NT2/D1 (cell line): ENCODE measurements around the gene FAM111A.

ENCODE experiments used
- DNase-seq: peaks from one replicate; pipeline ENCODE4 v3.0.0-alpha.2; 2011; ENCODE audit warnings: low read depth, low spot score
- H3K27me3 ChIP-seq: 2 replicates; pipeline ENCODE4 v1.6.0; 2011; ENCODE audit warnings: mild to moderate bottlenecking; ENCODE audit not compliant: insufficient read length, insufficient read depth
- H3K36me3 ChIP-seq: 2 replicates; pipeline ENCODE4 v1.6.1; 2011; ENCODE audit warnings: mild to moderate bottlenecking, low read length, mixed read lengths; ENCODE audit not compliant: insufficient read depth, insufficient read length
- H3K4me1 ChIP-seq: 2 replicates; pipeline ENCODE4 v1.5.1; 2011; ENCODE audit not compliant: insufficient read depth, insufficient read length
- H3K4me3 ChIP-seq: 2 replicates; pipeline ENCODE4 v1.5.1; 2011; ENCODE audit warnings: low read depth; ENCODE audit not compliant: insufficient read length
- H3K9ac ChIP-seq: 2 replicates; pipeline ENCODE4 v1.6.0; 2011; ENCODE audit warnings: low read depth; ENCODE audit not compliant: insufficient read length
- H3K9me3 ChIP-seq: 2 replicates; pipeline ENCODE4 v1.5.1; 2011; ENCODE audit warnings: mild to moderate bottlenecking, low read length; ENCODE audit not compliant: insufficient read depth
- SUZ12 ChIP-seq: IDR thresholded peaks from 2 replicates; pipeline ENCODE4 v1.6.1; 2011; ENCODE audit not compliant: insufficient read length, insufficient read depth; ENCODE audit errors: extremely low read depth
- YY1 ChIP-seq: IDR thresholded peaks from 2 replicates; pipeline ENCODE4 v1.6.1; 2011; ENCODE audit not compliant: insufficient read length, insufficient read depth
- ZNF274 ChIP-seq: IDR thresholded peaks from 2 replicates; pipeline ENCODE4 v1.6.1; 2011; ENCODE audit warnings: mild to moderate bottlenecking, low read depth, low read length

The FAM111A gene

DNA sequence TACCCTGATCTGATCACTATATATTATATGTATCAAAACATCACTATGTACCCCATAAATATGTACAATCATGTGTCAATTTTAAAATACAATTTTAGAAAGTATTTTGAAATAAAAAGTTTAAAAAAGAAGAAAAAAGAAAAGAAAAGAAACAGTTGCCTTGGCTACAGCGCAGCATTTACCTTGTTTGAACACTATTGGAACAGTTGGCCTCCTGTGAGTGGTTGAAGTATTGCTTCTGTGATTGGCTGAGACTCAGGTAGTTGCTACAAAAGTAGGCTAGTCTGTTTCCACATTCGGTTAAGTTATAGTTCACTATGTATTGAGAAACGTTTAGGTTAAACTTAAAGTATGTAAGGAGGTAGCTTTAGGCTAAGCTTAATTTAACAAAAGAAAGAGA is 21.4 kb downstream of the FAM111A start:
- H3K27me3 ChIP-seq: no peaks in the 10 kb centered on the region
- no peak for TF ChIP-seq SUZ12
- no peak for TF ChIP-seq YY1
- no peak for TF ChIP-seq ZNF274
- H3K36me3 ChIP-seq: no peaks in the 10 kb centered on the region
- no peaks in the 10 kb centered on the region for H3K4me1 ChIP-seq
- H3K9ac ChIP-seq: no peak overlapping the region
- H3K4me3 ChIP-seq: no peak overlapping the region
- no peaks in the 10 kb centered on the region for H3K9me3 ChIP-seq
- no peak for DNase-seq

GRCh38 chr11:59171508-59172322 is 29.1 kb downstream of the FAM111A start, which contains the start of gene DTX4:
DTX4 (plus strand) TSS chr11:59172132; CDS start chr11:59172596, 464 bp downstream.
- H3K4me3 ChIP-seq: peak within 1 kb of the TSS; percentile 91
- no peaks in the 10 kb centered on the region for H3K9me3 ChIP-seq
- H3K4me1 ChIP-seq: peaks cover 9% of the 10 kb centered on the region
- no peaks in the 10 kb centered on the region for H3K27me3 ChIP-seq
- peaks cover 8% of the 10 kb centered on the region for H3K36me3 ChIP-seq
- DNase-seq: peak; percentile 90
- TF ChIP-seq ZNF274 (no peak), SUZ12 (no peak), YY1 (no peak)
- peak within 1 kb of the TSS; percentile 90 for H3K9ac ChIP-seq

- Histone ChIP-seq H3K36me3 (peaks cover 15% of the 10 kb centered on the region), H3K27me3 (no peaks in the 10 kb centered on the region), H3K4me1 (peaks cover 9% of the 10 kb centered on the region), H3K9me3 (no peaks in the 10 kb centered on the region), H3K4me3 (peak overlapping the region; percentile 91), H3K9ac (peak overlapping the region; percentile 90)
- no peak for DNase-seq
- TF ChIP-seq ZNF274 (no peak), SUZ12 (no peak), YY1 (no peak)
Measured at GRCh38 chr11:59172345-59173079, 29.9 kb downstream of the FAM111A start.

DNA sequence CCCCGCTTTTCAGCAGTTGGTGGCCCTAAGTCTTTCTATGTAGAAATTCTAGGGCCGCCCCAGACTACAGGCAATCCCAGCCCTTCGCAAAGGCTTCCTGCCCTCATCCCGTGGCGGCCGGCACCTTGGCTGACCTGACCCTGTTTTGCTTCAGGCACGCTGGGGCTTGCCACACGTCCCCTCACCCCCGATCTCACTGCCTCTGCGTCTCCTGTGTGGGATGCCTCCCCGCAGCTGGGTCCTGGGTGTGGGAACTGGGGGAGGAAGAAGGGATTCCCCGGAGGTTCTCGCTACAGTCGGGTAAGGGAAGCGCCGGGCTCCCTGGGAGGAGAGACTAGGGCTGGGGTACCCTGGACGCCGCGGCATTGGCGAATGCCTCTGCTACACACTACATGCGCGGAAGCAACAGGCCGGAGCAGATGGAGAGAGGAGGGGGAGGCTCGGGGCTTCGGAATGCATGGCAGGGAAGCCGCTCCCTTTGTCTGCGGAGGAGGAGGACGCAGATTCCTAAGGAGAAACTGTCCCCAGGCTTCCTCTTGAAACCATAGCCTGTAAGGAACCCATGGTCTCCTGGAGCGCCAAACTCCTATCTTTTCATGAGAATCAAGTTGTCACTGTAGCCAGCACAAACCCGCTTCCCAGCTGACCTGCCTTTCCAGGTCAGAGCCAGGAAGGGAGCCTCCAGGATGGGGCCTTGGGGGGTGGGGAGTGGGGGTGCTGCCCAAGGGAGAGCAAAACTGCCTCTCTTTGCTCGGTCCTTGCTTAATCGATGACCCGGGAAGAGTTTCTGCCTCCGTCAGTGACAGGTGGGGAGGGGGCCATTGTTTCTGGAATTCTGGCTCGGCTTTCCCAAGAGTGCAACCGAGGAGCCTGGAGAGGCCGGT is 30.7 kb downstream of the FAM111A start:
- H3K27me3 ChIP-seq: no peaks in the 10 kb centered on the region
- peak overlapping the region; percentile 90 for H3K9ac ChIP-seq
- TF ChIP-seq ZNF274 (no peak), YY1 (no peak), SUZ12 (no peak)

DNA sequence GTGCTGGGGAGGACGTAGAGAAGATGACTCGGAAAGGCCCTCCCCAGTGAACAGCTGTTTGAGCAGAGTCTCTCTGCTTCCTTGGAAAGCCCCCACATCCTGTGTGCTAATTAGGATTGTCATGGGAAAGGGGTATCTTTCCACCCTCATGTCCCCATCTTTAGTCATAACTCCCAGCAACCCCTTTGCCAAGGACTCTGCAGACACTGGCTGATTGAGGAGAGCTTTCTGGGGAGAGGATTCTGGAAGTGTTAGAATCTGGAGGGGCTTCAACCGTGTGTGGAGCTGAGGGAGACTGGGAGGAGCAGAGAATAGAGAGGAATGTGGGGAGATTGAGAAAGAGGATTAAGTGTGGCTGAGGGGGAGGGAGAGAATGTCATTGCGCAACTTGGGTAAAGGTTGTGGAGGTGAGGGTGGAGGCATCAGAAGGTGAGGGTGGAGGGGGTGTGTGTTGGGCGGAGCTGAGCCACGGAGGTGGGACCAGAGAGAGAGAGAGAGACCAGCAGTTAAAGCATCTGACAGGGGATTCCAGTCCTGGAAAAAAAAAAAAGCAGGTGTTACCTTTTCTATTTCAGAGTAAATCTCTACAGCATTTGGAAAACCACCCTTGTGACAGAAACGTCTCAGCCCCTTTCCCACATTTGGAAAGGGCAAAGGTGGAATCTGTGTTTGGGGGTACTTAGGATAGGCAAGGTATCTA is 31.5 kb downstream of the FAM111A start:
- TF ChIP-seq ZNF274 (no peak), SUZ12 (no peak), YY1 (no peak)
- Histone ChIP-seq H3K9me3 (peaks cover 12% of the 10 kb centered on the region), H3K4me1 (peaks cover 9% of the 10 kb centered on the region), H3K36me3 (peaks cover 24% of the 10 kb centered on the region), H3K27me3 (no peaks in the 10 kb centered on the region), H3K4me3 (peak overlapping the region; percentile 91), H3K9ac (peak overlapping the region; percentile 90)
- peak; percentile 79 for DNase-seq

More for the DNA sequence above, 30.7 kb downstream of the FAM111A start:
- Histone ChIP-seq H3K36me3 (peaks cover 23% of the 10 kb centered on the region), H3K4me1 (peaks cover 9% of the 10 kb centered on the region), H3K4me3 (peak overlapping the region; percentile 91), H3K9me3 (peaks cover 4% of the 10 kb centered on the region; the same call in 1 of the 2 replicates)
- no peak for DNase-seq

GRCh38 chr11:59174664-59175033 is 32.0 kb downstream of the FAM111A start:
- TF ChIP-seq ZNF274 (no peak), SUZ12 (no peak), YY1 (no peak)
- no peak for DNase-seq
- H3K27me3 ChIP-seq: no peaks in the 10 kb centered on the region
- peaks cover 28% of the 10 kb centered on the region for H3K36me3 ChIP-seq
- H3K4me3 ChIP-seq: no peak overlapping the region
- H3K9ac ChIP-seq: peak overlapping the region; percentile 47
- peaks cover 9% of the 10 kb centered on the region for H3K4me1 ChIP-seq
- H3K9me3 ChIP-seq: peaks cover 18% of the 10 kb centered on the region
